GM03348 (cell line): ENCODE results near the gene XAF1.
"Not testable (repeated sequence)": the region's sequence is repeated elsewhere in the genome, so short reads cannot be mapped to it uniquely, and the experiment has no call there.

Experiments
- DNase-seq: peaks from one replicate; pipeline ENCODE4 v3.0.0; 2012; ENCODE audit warnings: low spot score

The XAF1 gene

GRCh38 chr17:6755731-6756184 lies at the start of gene XAF1:
TSS of gene XAF1 (plus strand) at chr17:6756046. CDS start at chr17:6756079, 33 bp downstream.
- DNase-seq, result peak; percentile 62

- no peak for DNase-seq
These were observed 49.3 kb upstream of the XAF1 start for GRCh38 chr17:6706499-6706898.

- no peak for DNase-seq
These were observed 48.9 kb upstream of the XAF1 start for GRCh38 chr17:6706996-6707395.

GRCh38 chr17:6708357-6708961 lies 47.4 kb upstream of the XAF1 start:
- no peak for DNase-seq

GRCh38 chr17:6710317-6710716 lies 45.5 kb upstream of the XAF1 start:
- DNase-seq, result no peak

- no peak for DNase-seq
These were observed 44.7 kb upstream of the XAF1 start for GRCh38 chr17:6711081-6711674.

GRCh38 chr17:6711681-6712057 lies 44.2 kb upstream of the XAF1 start:
- DNase-seq, result no peak

GRCh38 chr17:6712058-6712853 lies 43.6 kb upstream of the XAF1 start:
- DNase-seq, result no peak

GRCh38 chr17:6712854-6713129 lies 43.1 kb upstream of the XAF1 start:
- DNase-seq, result no peak

GRCh38 chr17:6713130-6713917 lies 42.5 kb upstream of the XAF1 start, which contains the start of gene SLC13A5:
TSS of gene SLC13A5 (minus strand) at chr17:6713369. CDS start at chr17:6713333, 36 bp downstream.
- peak; percentile 56 for DNase-seq

- DNase-seq, result no peak
These were observed 42.0 kb upstream of the XAF1 start for GRCh38 chr17:6713918-6714271.

- DNase-seq, result no peak
These were observed 41.5 kb upstream of the XAF1 start for GRCh38 chr17:6714315-6714874.

GRCh38 chr17:6716736-6717135 lies 39.1 kb upstream of the XAF1 start:
- no peak for DNase-seq

- DNase-seq, result no peak
These were observed 34.1 kb upstream of the XAF1 start for GRCh38 chr17:6721744-6722143.

- no peak for DNase-seq
These were observed 31.8 kb upstream of the XAF1 start for GRCh38 chr17:6724009-6724408.

GRCh38 chr17:6729531-6729930 lies 26.3 kb upstream of the XAF1 start:
- DNase-seq, result no peak

- DNase-seq, result not testable (repeated sequence)
These were observed 9.2 kb upstream of the XAF1 start for GRCh38 chr17:6746665-6747064.

GRCh38 chr17:6748617-6749016 lies 7.2 kb upstream of the XAF1 start:
- no peak for DNase-seq

GRCh38 chr17:6749519-6749918 lies 6.3 kb upstream of the XAF1 start:
- DNase-seq, result no peak

GRCh38 chr17:6752068-6752909 lies 3.6 kb upstream of the XAF1 start:
- DNase-seq, result peak; percentile 95

- peak; percentile 76 for DNase-seq
These were observed 2.8 kb upstream of the XAF1 start for GRCh38 chr17:6753006-6753445.
